OCI-LY1 (cell line): ENCODE measurements around the gene HES2.

ENCODE experiments used
- EZH2 ChIP-seq: fragments of 200-600 bp; sonication (generic), shearing (Covaris generic); IDR thresholded peaks from 2 replicates; pipeline ENCODE4 v1.8.0; 2017; ENCODE audit warnings: borderline replicate concordance, mixed run types, mild to moderate bottlenecking, antibody characterized with exemption, low read length, moderate library complexity, mixed read lengths
- TF ChIP-seq, protein P1 (sequence below): fragments of 200-600 bp; sonication (generic), shearing (Covaris generic); IDR thresholded peaks from 2 replicates; pipeline ENCODE4 v1.5.1; 2017; ENCODE audit warnings: mild to moderate bottlenecking, antibody characterized with exemption, low read length, moderate library complexity, mixed read lengths

DNA sequence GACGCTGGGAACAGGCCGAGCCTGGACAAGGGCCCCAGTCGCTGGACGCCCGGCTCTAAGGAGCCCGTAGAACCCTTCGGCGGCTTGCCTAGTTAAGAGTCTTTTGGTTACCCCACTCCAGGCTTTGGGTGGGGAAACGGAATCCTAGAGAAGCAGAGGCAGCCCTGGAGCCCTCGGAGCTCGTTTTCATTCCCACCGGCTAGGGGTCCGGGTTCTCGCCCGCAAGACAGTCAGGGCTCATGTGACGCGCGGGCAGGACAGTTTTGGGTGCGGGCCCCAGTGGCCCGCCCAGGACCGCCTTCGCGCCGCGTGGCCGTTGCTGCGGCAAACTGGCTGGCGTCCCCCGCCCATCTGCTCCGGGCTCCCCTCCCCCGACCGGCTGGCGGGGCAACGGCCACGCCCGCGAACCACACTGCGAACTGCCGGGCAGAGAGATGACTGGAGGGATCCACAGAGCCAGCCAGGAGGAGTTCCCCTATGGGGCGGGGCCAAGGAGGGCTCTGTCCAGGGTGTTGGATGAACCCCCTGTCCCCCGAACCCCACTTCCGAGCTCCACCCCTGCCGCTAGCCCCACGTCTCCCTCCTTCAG, 829 bp upstream of the HES2 start:
- TF ChIP-seq, protein P1, sequence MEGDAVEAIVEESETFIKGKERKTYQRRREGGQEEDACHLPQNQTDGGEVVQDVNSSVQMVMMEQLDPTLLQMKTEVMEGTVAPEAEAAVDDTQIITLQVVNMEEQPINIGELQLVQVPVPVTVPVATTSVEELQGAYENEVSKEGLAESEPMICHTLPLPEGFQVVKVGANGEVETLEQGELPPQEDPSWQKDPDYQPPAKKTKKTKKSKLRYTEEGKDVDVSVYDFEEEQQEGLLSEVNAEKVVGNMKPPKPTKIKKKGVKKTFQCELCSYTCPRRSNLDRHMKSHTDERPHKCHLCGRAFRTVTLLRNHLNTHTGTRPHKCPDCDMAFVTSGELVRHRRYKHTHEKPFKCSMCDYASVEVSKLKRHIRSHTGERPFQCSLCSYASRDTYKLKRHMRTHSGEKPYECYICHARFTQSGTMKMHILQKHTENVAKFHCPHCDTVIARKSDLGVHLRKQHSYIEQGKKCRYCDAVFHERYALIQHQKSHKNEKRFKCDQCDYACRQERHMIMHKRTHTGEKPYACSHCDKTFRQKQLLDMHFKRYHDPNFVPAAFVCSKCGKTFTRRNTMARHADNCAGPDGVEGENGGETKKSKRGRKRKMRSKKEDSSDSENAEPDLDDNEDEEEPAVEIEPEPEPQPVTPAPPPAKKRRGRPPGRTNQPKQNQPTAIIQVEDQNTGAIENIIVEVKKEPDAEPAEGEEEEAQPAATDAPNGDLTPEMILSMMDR, result no peak
- TF ChIP-seq EZH2, result no peak
